Ascending aorta (tissue), 2 donors: ENCODE results near the gene LRBA. TPM values are rescaled to one million over a fixed set of nuclear protein-coding genes. Genes with fewer than 3 reads are reported as not detected.

Source experiments
- DNase-seq, 2 donors: peaks; one replicate each; pipeline ENCODE4 v3.0.0-alpha.2; 2019; ENCODE audit warnings: low spot score in 2 of 2
- H3K27ac ChIP-seq, 2 donors: fragments of 200-600 bp; sonication (generic); one replicate each; pipeline ENCODE4 v1.5.1; 2016 to 2017; ENCODE audit warnings: mild to moderate bottlenecking in 1 of 2
- H3K27me3 ChIP-seq: fragments of 200-600 bp; sonication (generic); one replicate; pipeline ENCODE4 v1.5.1; 2017
- H3K36me3 ChIP-seq, 2 donors: fragments of 200-600 bp; sonication (generic); one replicate each; pipeline ENCODE4 v1.5.1; 2016
- H3K4me1 ChIP-seq, 2 donors: fragments of 200-600 bp; sonication (generic); one replicate each; pipeline ENCODE4 v1.5.1; 2016 to 2017; ENCODE audit warnings: mild to moderate bottlenecking in 1 of 2
- H3K4me3 ChIP-seq, 2 donors: fragments of 200-600 bp; sonication (generic); one replicate each; pipeline ENCODE4 v1.5.1; 2016 to 2017; ENCODE audit warnings: mild to moderate bottlenecking in 1 of 2
- H3K9me3 ChIP-seq, 2 donors: fragments of 200-600 bp; sonication (generic); one replicate each; pipeline ENCODE4 v1.5.1; 2016
- CTCF ChIP-seq, 3 experiments: fragments of 200-600 bp in 2 of 3; fragments of 450-650 bp in 1 of 3; sonication (generic) in 2 of 3; IDR thresholded peaks; one replicate each; pipeline ENCODE4 v1.5.1; 2016 to 2019; ENCODE audit warnings: antibody characterized with exemption in 3 of 3, mild to moderate bottlenecking in 1 of 3, moderate library complexity in 1 of 3
- intact Hi-C: fragments of 100-400 bp; cut with DNase I; formaldehyde crosslinking; loops from one replicate; pipeline ENCODE4 v1.15.1; 2023
- total RNA-seq: library from RNA; depleted of rRNA; stranded (reverse); fragments of >200 nt; gene quantifications from one replicate; pipeline ENCODE4 v1.1.0, GENCODE V29; 2016

The LRBA gene
- total RNA-seq, 1 donor from 2014 or later: 15.2 TPM

DNA sequence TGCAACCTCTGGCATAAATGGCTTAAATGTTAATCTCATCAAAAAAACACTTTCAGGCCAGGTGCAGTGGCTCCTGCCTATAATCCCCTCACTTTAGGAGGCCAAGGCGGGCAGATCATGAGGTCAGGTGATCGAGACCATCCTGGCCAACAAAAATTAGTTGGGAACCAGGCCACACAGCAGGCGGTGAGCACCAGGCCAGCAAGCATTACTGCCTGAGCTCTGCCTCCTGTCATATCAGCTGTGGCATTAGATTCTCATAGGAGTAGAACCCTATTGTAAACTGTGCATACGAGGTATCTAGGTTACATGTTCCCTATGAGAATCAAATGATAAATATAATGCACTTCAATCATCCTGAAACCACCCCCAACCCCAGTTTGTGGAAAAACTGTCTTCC lies 125.8 kb downstream of the LRBA start:
- intact Hi-C loops: no loop called here
- no peak for DNase-seq
- no peak for TF ChIP-seq CTCF (IDR thresholded peaks at IDR 0.05)
- no peak overlapping the region for H3K27ac ChIP-seq
- no peaks in the 10 kb centered on the region for H3K4me1 ChIP-seq
- peaks cover 2 to 9% of the 10 kb centered on the region in 2 donors for H3K36me3 ChIP-seq
- H3K4me3 ChIP-seq: no peak overlapping the region
- no peaks in the 10 kb centered on the region for H3K9me3 ChIP-seq
- no peaks in the 10 kb centered on the region for H3K27me3 ChIP-seq

- intact Hi-C loops: no loop called here
- H3K4me3 ChIP-seq: no peak overlapping the region
- H3K27me3 ChIP-seq: no peaks in the 10 kb centered on the region
- no peaks in the 10 kb centered on the region for H3K9me3 ChIP-seq
- H3K36me3 ChIP-seq: peaks cover 2% of the 10 kb centered on the region in 2 donors
- no peaks in the 10 kb centered on the region for H3K4me1 ChIP-seq
- no peak overlapping the region for H3K27ac ChIP-seq
- DNase-seq: no peak
- no peak for TF ChIP-seq CTCF (IDR thresholded peaks at IDR 0.05)
Measured at GRCh38 chr4:150888625-150889024, 126.5 kb downstream of the LRBA start.

- Histone ChIP-seq H3K27ac (no peak overlapping the region), H3K27me3 (no peaks in the 10 kb centered on the region), H3K4me3 (no peak overlapping the region), H3K4me1 (no peaks in the 10 kb centered on the region), H3K9me3 (no peaks in the 10 kb centered on the region), H3K36me3 (peaks cover 0 to 2% of the 10 kb centered on the region in 2 donors)
- intact Hi-C loops: no loop called here
- no peak for DNase-seq
- no peak for TF ChIP-seq CTCF (IDR thresholded peaks at IDR 0.05)
Measured at GRCh38 chr4:150888217-150888616, 126.9 kb downstream of the LRBA start.

DNA sequence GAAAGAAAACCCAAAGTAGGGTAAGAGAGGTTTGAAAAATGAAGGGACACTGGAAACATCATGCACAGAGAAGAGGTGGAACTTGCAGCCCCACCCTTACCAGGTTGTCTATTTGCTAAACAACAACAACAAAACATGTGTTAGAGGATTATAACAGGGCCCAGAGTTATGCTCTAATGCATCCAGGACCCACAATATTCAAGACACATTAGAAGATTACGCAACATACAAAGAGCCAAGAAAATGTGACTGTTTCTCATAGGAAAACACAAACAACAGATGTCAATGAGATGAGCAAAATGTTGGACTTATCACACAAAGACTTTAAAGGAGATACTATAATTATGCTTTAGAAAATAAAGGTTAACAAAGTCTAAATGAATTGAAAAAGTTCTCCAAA lies 128.5 kb downstream of the LRBA start:
- H3K4me1 ChIP-seq: no peaks in the 10 kb centered on the region
- no peaks in the 10 kb centered on the region for H3K9me3 ChIP-seq
- DNase-seq: no peak
- H3K36me3 ChIP-seq: no peaks in the 10 kb centered on the region
- no peaks in the 10 kb centered on the region for H3K27me3 ChIP-seq
- intact Hi-C loops: no loop called here
- H3K4me3 ChIP-seq: no peak overlapping the region
- no peak overlapping the region for H3K27ac ChIP-seq
- no peak for TF ChIP-seq CTCF (IDR thresholded peaks at IDR 0.05)

GRCh38 chr4:150884625-150885024 lies 130.5 kb downstream of the LRBA start:
- intact Hi-C loops: no loop called here
- H3K27ac ChIP-seq: no peak overlapping the region
- no peak for TF ChIP-seq CTCF (IDR thresholded peaks at IDR 0.05)
- no peak overlapping the region for H3K4me3 ChIP-seq
- H3K27me3 ChIP-seq: no peaks in the 10 kb centered on the region
- DNase-seq: no peak
- H3K4me1 ChIP-seq: no peaks in the 10 kb centered on the region
- no peaks in the 10 kb centered on the region for H3K9me3 ChIP-seq
- peaks cover 0 to 8% of the 10 kb centered on the region in 2 donors for H3K36me3 ChIP-seq

DNA sequence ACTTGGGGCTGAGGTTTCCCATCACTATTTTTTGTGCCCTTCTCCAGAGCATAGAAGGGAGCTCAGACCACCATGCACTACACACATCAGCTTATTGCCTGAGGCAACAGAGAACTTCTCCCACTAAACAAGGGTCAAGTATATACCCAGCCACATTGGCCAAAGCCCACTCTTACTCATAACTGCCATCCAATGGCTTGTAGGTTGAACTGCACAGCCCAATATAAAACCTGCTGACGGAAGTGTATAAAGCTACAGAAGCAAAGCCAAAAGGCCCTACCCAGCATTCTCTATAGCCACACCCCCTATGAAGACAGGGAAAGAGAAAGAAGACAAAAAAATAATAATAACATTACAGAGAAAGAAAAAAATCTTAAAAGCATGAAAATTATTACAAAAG lies 139.7 kb downstream of the LRBA start:
- peaks cover 0 to 6% of the 10 kb centered on the region in 2 donors for H3K36me3 ChIP-seq
- H3K9me3 ChIP-seq: peaks cover 0 to 5% of the 10 kb centered on the region in 2 donors
- no peaks in the 10 kb centered on the region for H3K27me3 ChIP-seq
- no peaks in the 10 kb centered on the region for H3K4me1 ChIP-seq
- intact Hi-C loops: no loop called here
- DNase-seq: no peak
- H3K4me3 ChIP-seq: no peak overlapping the region
- H3K27ac ChIP-seq: no peak overlapping the region
- no peak for TF ChIP-seq CTCF (IDR thresholded peaks at IDR 0.05)
